ENCODE data around the gene ZNF667.

DNA sequence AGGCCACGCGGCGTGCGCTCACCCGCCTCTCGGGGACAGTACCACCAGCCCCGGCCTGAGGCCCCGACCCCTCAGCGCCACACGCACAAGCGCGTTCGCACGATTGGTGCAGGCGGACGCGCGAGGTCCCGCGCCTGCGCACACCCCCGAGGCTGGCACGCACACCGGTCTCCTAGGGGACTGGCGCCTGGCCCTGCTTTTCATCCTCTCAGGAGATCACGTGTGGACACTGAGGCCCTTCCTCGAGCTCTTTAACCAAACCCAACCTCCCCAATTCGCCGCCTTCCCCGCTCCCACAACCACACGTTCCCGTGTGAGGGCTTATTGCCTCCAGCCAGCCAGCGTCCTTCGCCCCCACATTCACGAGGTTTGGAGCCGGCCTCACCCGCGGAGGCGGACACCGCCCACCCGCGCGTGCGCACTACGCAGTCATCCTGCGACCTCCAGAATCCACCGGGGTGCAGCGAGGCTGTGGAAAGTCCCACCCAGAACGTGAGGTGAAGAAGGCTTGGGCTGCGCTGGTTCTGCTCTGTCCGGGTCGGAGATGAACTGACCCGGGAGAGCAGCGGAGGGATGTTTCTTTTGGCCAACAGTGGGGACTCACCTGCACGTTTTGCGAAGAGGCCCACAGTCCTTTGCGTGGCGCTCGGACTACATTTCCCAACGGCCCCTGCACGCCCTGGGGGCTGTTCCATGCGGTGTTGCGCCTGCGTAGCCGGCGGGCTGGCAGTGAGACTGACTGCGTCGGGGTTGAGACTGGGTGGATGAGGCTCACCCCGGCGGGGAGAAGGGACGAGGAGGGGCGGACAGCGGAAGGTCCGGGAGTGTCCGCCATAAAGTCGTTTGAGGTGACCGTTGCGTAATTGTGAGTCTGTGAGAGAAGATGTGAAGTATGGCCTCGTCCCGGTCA lies 539 bp upstream of the ZNF667 start:
- TF ChIP-seq, protein P1, sequence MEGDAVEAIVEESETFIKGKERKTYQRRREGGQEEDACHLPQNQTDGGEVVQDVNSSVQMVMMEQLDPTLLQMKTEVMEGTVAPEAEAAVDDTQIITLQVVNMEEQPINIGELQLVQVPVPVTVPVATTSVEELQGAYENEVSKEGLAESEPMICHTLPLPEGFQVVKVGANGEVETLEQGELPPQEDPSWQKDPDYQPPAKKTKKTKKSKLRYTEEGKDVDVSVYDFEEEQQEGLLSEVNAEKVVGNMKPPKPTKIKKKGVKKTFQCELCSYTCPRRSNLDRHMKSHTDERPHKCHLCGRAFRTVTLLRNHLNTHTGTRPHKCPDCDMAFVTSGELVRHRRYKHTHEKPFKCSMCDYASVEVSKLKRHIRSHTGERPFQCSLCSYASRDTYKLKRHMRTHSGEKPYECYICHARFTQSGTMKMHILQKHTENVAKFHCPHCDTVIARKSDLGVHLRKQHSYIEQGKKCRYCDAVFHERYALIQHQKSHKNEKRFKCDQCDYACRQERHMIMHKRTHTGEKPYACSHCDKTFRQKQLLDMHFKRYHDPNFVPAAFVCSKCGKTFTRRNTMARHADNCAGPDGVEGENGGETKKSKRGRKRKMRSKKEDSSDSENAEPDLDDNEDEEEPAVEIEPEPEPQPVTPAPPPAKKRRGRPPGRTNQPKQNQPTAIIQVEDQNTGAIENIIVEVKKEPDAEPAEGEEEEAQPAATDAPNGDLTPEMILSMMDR (conservative IDR thresholded peaks at IDR 0.05): no peak
- no peak for TF ChIP-seq EZH2 (IDR thresholded peaks at IDR 0.05; ENCODE audit: low read depth)
